BE2C (cell line): ENCODE data around the gene LDB2.

Experiments used
- DNase-seq: peaks from one replicate; pipeline ENCODE4 v3.0.0-alpha.2; 2020
- H3K27me3 ChIP-seq: fragments of 250-450 bp; sonication (Bioruptor Pico); 2 replicates; pipeline ENCODE4 v1.5.1; 2020; ENCODE audit warnings: mild to moderate bottlenecking
- H3K36me3 ChIP-seq: fragments of 250-450 bp; sonication (Bioruptor Pico); 2 replicates; pipeline ENCODE4 v1.5.1; 2020; ENCODE audit warnings: mild to moderate bottlenecking
- H3K4me1 ChIP-seq: fragments of 250-450 bp; sonication (Bioruptor Pico); 2 replicates; pipeline ENCODE4 v1.5.1; 2020
- H3K4me3 ChIP-seq: 2 replicates; pipeline ENCODE4 v1.5.1; 2011; ENCODE audit warnings: low read depth, low read length
- H3K9me3 ChIP-seq: fragments of 250-450 bp; sonication (Bioruptor Pico); 2 replicates; pipeline ENCODE4 v1.5.1; 2020
- TF ChIP-seq, protein P1 (sequence below): IDR thresholded peaks from 2 replicates; pipeline ENCODE4 v1.5.1; 2012; ENCODE audit warnings: mild to moderate bottlenecking, low read depth, low read length

The LDB2 gene

DNA sequence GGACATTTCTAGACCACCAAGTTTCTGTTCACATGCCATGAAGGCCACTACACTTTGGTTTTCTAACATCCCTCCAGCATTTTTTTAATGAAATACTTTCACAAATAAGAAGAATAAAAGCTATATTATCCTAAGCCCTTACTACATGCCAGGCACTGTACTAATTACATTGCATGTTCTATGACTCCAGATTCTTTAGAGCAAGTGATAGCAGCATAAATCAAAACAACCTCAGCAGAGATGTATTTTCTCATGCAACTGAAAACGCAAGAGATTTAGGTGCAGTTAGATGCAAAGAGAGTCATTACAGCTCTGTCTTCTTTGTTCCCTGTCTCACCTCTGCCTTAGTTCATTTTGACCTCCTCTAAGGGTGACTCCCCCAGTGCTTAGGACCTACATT, 230.0 kb downstream of the LDB2 start:
- Histone ChIP-seq H3K4me1 (peaks cover 45% of the 10 kb centered on the region), H3K36me3 (no peaks in the 10 kb centered on the region), H3K27me3 (no peaks in the 10 kb centered on the region), H3K4me3 (no peak overlapping the region), H3K9me3 (no peaks in the 10 kb centered on the region)
- TF ChIP-seq, protein P1, sequence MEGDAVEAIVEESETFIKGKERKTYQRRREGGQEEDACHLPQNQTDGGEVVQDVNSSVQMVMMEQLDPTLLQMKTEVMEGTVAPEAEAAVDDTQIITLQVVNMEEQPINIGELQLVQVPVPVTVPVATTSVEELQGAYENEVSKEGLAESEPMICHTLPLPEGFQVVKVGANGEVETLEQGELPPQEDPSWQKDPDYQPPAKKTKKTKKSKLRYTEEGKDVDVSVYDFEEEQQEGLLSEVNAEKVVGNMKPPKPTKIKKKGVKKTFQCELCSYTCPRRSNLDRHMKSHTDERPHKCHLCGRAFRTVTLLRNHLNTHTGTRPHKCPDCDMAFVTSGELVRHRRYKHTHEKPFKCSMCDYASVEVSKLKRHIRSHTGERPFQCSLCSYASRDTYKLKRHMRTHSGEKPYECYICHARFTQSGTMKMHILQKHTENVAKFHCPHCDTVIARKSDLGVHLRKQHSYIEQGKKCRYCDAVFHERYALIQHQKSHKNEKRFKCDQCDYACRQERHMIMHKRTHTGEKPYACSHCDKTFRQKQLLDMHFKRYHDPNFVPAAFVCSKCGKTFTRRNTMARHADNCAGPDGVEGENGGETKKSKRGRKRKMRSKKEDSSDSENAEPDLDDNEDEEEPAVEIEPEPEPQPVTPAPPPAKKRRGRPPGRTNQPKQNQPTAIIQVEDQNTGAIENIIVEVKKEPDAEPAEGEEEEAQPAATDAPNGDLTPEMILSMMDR: no peak
- DNase-seq: no peak

DNA sequence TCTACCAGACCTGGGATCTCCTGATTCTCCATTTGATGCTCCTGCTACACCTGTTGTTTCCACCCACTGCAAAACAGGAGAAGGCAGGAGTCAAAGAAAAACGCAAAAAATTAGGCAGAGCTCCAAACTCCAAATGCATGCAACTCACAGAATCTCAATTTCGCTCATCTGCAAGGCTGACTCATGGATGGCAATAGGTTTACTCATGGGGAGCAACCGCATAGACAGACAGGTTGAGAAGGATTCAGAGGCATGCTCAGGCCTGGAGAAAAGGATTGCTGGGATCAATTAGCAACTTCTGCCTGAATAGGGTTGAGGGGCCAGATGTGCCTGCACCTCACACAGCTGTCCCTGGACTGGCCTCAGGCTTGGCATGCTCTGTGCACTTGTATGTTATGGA, 231.0 kb downstream of the LDB2 start:
- H3K36me3 ChIP-seq: no peaks in the 10 kb centered on the region
- TF ChIP-seq, protein P1: no peak

DNA sequence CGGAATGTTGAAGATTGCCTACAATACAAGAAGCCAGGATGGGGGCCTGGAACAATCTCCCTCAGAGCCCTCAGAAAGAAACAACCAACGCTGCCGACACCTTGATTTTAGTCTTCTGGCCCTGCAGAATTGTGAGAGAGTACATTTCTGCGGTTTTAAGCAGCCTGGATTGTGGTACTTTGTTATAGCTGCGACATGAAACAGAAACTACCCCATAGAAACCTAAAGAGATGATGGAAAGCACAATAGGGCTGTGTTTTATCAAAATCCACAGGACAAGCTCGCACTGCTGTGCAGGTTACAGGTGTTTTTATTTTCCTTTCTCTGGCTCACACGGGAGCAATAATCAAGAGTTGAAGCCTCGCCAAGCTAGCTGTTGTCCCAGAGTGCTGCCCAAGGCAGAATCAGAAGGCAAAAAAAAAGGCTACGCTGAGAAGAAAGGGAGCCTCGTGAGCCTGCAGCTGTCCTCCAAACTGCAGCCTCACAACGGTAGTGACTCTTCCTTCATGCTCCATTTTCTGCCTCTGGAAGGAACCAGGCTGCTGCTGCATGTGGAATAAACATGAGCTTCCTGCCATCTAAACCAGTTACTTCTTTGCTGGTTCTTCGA, 232.4 kb downstream of the LDB2 start:
- peaks cover 24% of the 10 kb centered on the region for H3K4me1 ChIP-seq
- no peaks in the 10 kb centered on the region for H3K9me3 ChIP-seq
- no peak for DNase-seq
- TF ChIP-seq, protein P1: no peak
- no peaks in the 10 kb centered on the region for H3K27me3 ChIP-seq
- H3K4me3 ChIP-seq: no peak overlapping the region
- no peaks in the 10 kb centered on the region for H3K36me3 ChIP-seq

More for the DNA sequence above, 231.0 kb downstream of the LDB2 start:
- no peaks in the 10 kb centered on the region for H3K9me3 ChIP-seq
- DNase-seq: no peak
- H3K4me1 ChIP-seq: peaks cover 35% of the 10 kb centered on the region
- no peak overlapping the region for H3K4me3 ChIP-seq
- H3K27me3 ChIP-seq: no peaks in the 10 kb centered on the region

DNA sequence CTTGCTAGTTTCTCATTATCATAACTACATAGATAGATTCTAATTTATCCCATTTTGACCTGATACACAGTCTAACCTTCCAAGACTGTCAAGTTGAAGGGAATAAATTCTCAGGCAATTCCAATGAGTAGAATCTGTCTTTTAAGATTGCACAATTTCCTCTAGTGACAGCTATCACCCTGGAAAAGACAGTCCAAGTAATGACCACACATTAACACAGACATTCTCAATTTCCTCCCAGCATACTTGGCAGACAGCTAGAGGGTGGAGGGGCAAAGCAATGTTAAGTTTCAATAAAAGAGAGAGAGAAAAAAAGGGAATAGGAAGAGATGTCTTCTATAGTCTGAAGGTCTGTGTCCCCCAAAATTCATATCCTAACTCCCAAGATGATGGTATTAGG, 234.7 kb downstream of the LDB2 start:
- no peak for DNase-seq
- TF ChIP-seq, protein P1: no peak
- H3K4me3 ChIP-seq: no peak overlapping the region
- peaks cover 4% of the 10 kb centered on the region for H3K4me1 ChIP-seq
- no peaks in the 10 kb centered on the region for H3K36me3 ChIP-seq
- no peaks in the 10 kb centered on the region for H3K9me3 ChIP-seq
- H3K27me3 ChIP-seq: no peaks in the 10 kb centered on the region

DNA sequence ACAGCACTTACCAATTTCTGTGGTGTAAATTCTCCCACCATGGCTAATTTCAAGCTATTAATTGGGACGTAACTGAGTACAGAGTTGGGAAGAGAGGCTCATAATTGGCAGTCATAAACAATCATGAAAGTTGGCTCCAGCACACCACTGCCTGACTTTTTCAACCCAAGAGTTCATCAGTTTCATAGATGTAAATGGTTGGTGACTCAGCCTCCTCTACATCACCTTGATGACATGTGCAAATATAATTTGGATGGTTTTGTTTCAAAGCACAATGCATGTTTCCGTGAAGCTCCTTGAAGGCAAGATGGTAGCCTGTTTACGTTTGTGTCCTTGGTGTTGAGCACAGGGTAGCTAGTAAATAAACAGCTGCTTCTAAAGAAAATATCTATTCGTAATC, 235.1 kb downstream of the LDB2 start:
- H3K36me3 ChIP-seq: no peaks in the 10 kb centered on the region
- TF ChIP-seq, protein P1: no peak
- DNase-seq: no peak

DNA sequence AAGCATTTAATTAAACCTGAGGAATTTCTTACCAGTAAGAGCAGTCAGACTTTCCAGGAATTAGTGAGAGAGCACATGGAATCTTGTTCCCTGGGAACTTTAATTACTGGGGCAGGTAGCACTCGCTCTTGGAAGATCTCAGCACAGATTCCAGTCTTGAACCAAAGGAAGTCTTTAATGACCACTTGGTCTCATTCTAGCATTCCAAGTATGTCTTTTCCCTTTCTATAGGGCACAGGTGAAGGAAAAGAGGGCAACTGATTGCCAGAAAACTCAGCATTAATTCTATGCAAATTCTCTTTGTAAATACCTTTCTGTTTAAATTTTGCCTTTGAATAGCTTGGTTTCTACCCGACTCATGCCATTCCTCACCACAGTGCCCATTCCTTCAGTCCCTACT, 236.6 kb downstream of the LDB2 start:
- no peak overlapping the region for H3K4me3 ChIP-seq
- no peaks in the 10 kb centered on the region for H3K9me3 ChIP-seq
- no peak for DNase-seq
- no peaks in the 10 kb centered on the region for H3K27me3 ChIP-seq
- TF ChIP-seq, protein P1: no peak
- no peaks in the 10 kb centered on the region for H3K36me3 ChIP-seq
- H3K4me1 ChIP-seq: peaks cover 9% of the 10 kb centered on the region

More for the DNA sequence above, 235.1 kb downstream of the LDB2 start:
- H3K9me3 ChIP-seq: no peaks in the 10 kb centered on the region
- no peaks in the 10 kb centered on the region; the same call in 1 of the 2 replicates for H3K4me1 ChIP-seq
- H3K4me3 ChIP-seq: no peak overlapping the region
- no peaks in the 10 kb centered on the region for H3K27me3 ChIP-seq
